ENCODE data around the gene VEZT. TPM values are rescaled to one million over a fixed set of nuclear protein-coding genes. Genes with fewer than 3 reads are reported as not detected.

Gene VEZT
- total and polyA plus RNA-seq, 9 donors = 31.2 to 67.7 (median 52.8) TPM

GRCh38 chr12:95258803-95259202 lies 41.2 kb downstream of the VEZT start:
- 91 to 97% (median 92%) methylated on average over 2 of the region's 2 CpGs for WGBS, 3 donors
- peaks cover 2% of the 10 kb centered on the region for H3K4me1 ChIP-seq (ENCODE audit: insufficient read depth)
- intact Hi-C loops (cut with DNase I) = no loop called here
- H3K9me3 ChIP-seq = no peaks in the 10 kb centered on the region
- no peak for DNase-seq
- TF ChIP-seq CTCF (IDR thresholded peaks at IDR 0.05) = no peak
- TF ChIP-seq EP300 (IDR thresholded peaks at IDR 0.05) = no peak
- TF ChIP-seq POLR2A (IDR thresholded peaks at IDR 0.05) = no peak
- H3K4me3 ChIP-seq = no peak overlapping the region
- no peaks in the 10 kb centered on the region for H3K27me3 ChIP-seq
- no peaks in the 10 kb centered on the region for H3K36me3 ChIP-seq
- H3K27ac ChIP-seq = no peak overlapping the region

- Histone ChIP-seq H3K4me1 (ENCODE audit: insufficient read depth) (peaks cover 2% of the 10 kb centered on the region), H3K9me3 (no peaks in the 10 kb centered on the region), H3K27ac (no peak overlapping the region), H3K27me3 (no peaks in the 10 kb centered on the region), H3K36me3 (no peaks in the 10 kb centered on the region), H3K4me3 (no peak overlapping the region)
- 83 to 92% (median 91%) methylated on average over 1 of the region's 1 CpG for WGBS, 3 donors
- no peak for TF ChIP-seq EP300 (IDR thresholded peaks at IDR 0.05)
- TF ChIP-seq CTCF (IDR thresholded peaks at IDR 0.05) = no peak
- no peak for TF ChIP-seq POLR2A (IDR thresholded peaks at IDR 0.05)
- no peak for DNase-seq
- intact Hi-C loops (cut with DNase I) = no loop called here
Measured at GRCh38 chr12:95259368-95259767, 41.8 kb downstream of the VEZT start.

DNA sequence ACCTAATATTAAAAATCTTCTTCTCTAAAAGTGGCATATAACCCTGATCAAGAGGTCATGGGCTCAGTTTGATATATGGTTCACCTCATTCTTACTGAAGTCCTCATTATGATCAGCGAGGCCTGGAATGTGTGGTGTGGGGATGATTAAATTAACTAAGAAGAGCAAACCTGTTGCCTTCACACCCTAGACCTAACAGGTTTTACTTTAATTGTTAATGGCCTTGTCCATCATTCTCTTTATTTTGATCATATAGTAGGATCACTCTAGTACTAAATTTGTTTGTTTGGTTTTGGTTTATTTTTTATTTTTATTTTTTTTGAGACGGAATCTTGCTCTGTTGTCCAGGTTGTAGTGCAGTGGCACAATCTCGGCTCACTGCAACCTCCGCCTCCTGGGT lies 43.5 kb downstream of the VEZT start:
- H3K4me3 ChIP-seq = no peak overlapping the region
- no peaks in the 10 kb centered on the region for H3K27me3 ChIP-seq
- WGBS, 3 donors = 94 to 98% (median 97%) methylated on average over 4 of the region's 4 CpGs
- no peaks in the 10 kb centered on the region for H3K36me3 ChIP-seq
- TF ChIP-seq CTCF (IDR thresholded peaks at IDR 0.05) = no peak
- TF ChIP-seq POLR2A (IDR thresholded peaks at IDR 0.05) = no peak
- no peak for TF ChIP-seq EP300 (IDR thresholded peaks at IDR 0.05)
- DNase-seq = no peak
- H3K27ac ChIP-seq = no peak overlapping the region
- H3K4me1 ChIP-seq (ENCODE audit: insufficient read depth) = peaks cover 2% of the 10 kb centered on the region
- intact Hi-C loops (cut with DNase I) = no loop called here
- H3K9me3 ChIP-seq = no peaks in the 10 kb centered on the region

- intact Hi-C loops (cut with DNase I) = no loop called here
- no peaks in the 10 kb centered on the region for H3K36me3 ChIP-seq
- H3K4me1 ChIP-seq (ENCODE audit: insufficient read depth) = peaks cover 2% of the 10 kb centered on the region
- H3K4me3 ChIP-seq = no peak overlapping the region
- DNase-seq = no peak
- no peaks in the 10 kb centered on the region for H3K27me3 ChIP-seq
- no peak overlapping the region for H3K27ac ChIP-seq
- TF ChIP-seq EP300 (IDR thresholded peaks at IDR 0.05) = no peak
- TF ChIP-seq CTCF (IDR thresholded peaks at IDR 0.05) = no peak
- no peak for TF ChIP-seq POLR2A (IDR thresholded peaks at IDR 0.05)
- 83 to 87% (median 84%) methylated on average over 3 of the region's 3 CpGs for WGBS, 3 donors
- H3K9me3 ChIP-seq = no peaks in the 10 kb centered on the region
Measured at GRCh38 chr12:95262808-95263207, 45.2 kb downstream of the VEZT start.

GRCh38 chr12:95265765-95266164 lies 48.2 kb downstream of the VEZT start:
- Histone ChIP-seq H3K27ac (no peak overlapping the region), H3K4me3 (no peak overlapping the region), H3K9me3 (no peaks in the 10 kb centered on the region), H3K27me3 (no peaks in the 10 kb centered on the region), H3K4me1 (ENCODE audit: insufficient read depth) (peaks cover 2% of the 10 kb centered on the region), H3K36me3 (no peaks in the 10 kb centered on the region)
- TF ChIP-seq CTCF (IDR thresholded peaks at IDR 0.05) (no peak), EP300 (IDR thresholded peaks at IDR 0.05) (no peak), POLR2A (IDR thresholded peaks at IDR 0.05) (no peak)
- intact Hi-C loops (cut with DNase I) = no loop called here
- DNase-seq = no peak
- 87 to 94% (median 94%) methylated on average over 2 of the region's 2 CpGs for WGBS, 3 donors

Data from ovary (tissue), 9 donors.